GM19372 (cell line): ENCODE measurements around the gene MRPL11.

Experiments used
- ATAC-seq: cut with Tn5 transposase; IDR thresholded peaks from one replicate; pipeline ENCODE4 v1.9.1; 2021; ENCODE audit warnings: mild to moderate bottlenecking, low read depth, moderate library complexity; ENCODE audit not compliant: unreplicated experiment

MRPL11 gene

GRCh38 chr11:66438504-66439466, at the start of gene MRPL11:
Gene MRPL11, minus strand, starts transcription at chr11:66438848. Its CDS starts 94 bp downstream, at chr11:66438754.
- ATAC-seq: peak; percentile 86

GRCh38 chr11:66484806-66485380, 46.2 kb upstream of the MRPL11 start:
- ATAC-seq: no peak

- ATAC-seq: peak; percentile 92
These were observed 41.7 kb upstream of the MRPL11 start, which contains the start of gene DPP3 for GRCh38 chr11:66480117-66480938. Gene DPP3, plus strand, starts transcription at chr11:66480434. Its CDS starts 1,767 bp downstream, at chr11:66482201.

- ATAC-seq: peak; percentile 12
These were observed 40.9 kb upstream of the MRPL11 start for GRCh38 chr11:66479394-66480116.

GRCh38 chr11:66478729-66479393, 40.2 kb upstream of the MRPL11 start:
- ATAC-seq: no peak

- ATAC-seq: no peak
These were observed 38.9 kb upstream of the MRPL11 start for GRCh38 chr11:66477263-66478201.

GRCh38 chr11:66476841-66477251, 38.2 kb upstream of the MRPL11 start:
- ATAC-seq: no peak

GRCh38 chr11:66476173-66476840, 37.7 kb upstream of the MRPL11 start:
- ATAC-seq: no peak

GRCh38 chr11:66475349-66476172, 36.9 kb upstream of the MRPL11 start:
- ATAC-seq: no peak

GRCh38 chr11:66473608-66474515, 35.2 kb upstream of the MRPL11 start:
- ATAC-seq: no peak

- no peak for ATAC-seq
These were observed 34.5 kb upstream of the MRPL11 start for GRCh38 chr11:66473167-66473566.

GRCh38 chr11:66472054-66472453, 33.4 kb upstream of the MRPL11 start:
- ATAC-seq: no peak

GRCh38 chr11:66471142-66471541, 32.5 kb upstream of the MRPL11 start:
- ATAC-seq: no peak

GRCh38 chr11:66470015-66470414, 31.4 kb upstream of the MRPL11 start:
- no peak for ATAC-seq

- no peak for ATAC-seq
These were observed 30.8 kb upstream of the MRPL11 start for GRCh38 chr11:66469441-66469840.

GRCh38 chr11:66468691-66469090, 30.0 kb upstream of the MRPL11 start:
- no peak for ATAC-seq
